ENCODE data around the gene SLC25A21.
"Not testable (repeated sequence)": the region's sequence is repeated elsewhere in the genome, so short reads cannot be mapped to it uniquely, and the experiment has no call there.

Gene SLC25A21

GRCh38 chr14:36916668-36917067 is 255.7 kb downstream of the SLC25A21 start:
- H3K4me3 ChIP-seq (replicated peaks; ENCODE audit: low read depth, low read length), result no peak overlapping the region
- TF ChIP-seq CTCF (IDR thresholded peaks at IDR 0.05; ENCODE audit: low read depth, low read length, missing control alignments), result no peak
- no peak for DNase-seq (ENCODE audit: extremely low read depth, low read depth)

- H3K4me3 ChIP-seq (replicated peaks; ENCODE audit: low read depth, low read length), result no peak overlapping the region
- DNase-seq (ENCODE audit: extremely low read depth, low read depth), result no peak
- TF ChIP-seq CTCF (IDR thresholded peaks at IDR 0.05; ENCODE audit: low read depth, low read length, missing control alignments), result no peak
These were observed 257.3 kb downstream of the SLC25A21 start for GRCh38 chr14:36915081-36915480.

GRCh38 chr14:36910578-36910977 is 261.8 kb downstream of the SLC25A21 start:
- no peak overlapping the region for H3K4me3 ChIP-seq (replicated peaks; ENCODE audit: low read depth, low read length)
- no peak for DNase-seq (ENCODE audit: extremely low read depth, low read depth)
- no peak for TF ChIP-seq CTCF (IDR thresholded peaks at IDR 0.05; ENCODE audit: low read depth, low read length, missing control alignments)

- no peak for DNase-seq (ENCODE audit: extremely low read depth, low read depth)
- no peak for TF ChIP-seq CTCF (IDR thresholded peaks at IDR 0.05; ENCODE audit: low read depth, low read length, missing control alignments)
- H3K4me3 ChIP-seq (replicated peaks; ENCODE audit: low read depth, low read length), result no peak overlapping the region
These were observed 267.0 kb downstream of the SLC25A21 start for GRCh38 chr14:36905272-36905888.

- DNase-seq (ENCODE audit: extremely low read depth, low read depth), result no peak
- no peak for TF ChIP-seq CTCF (IDR thresholded peaks at IDR 0.05; ENCODE audit: low read depth, low read length, missing control alignments)
- no peak overlapping the region for H3K4me3 ChIP-seq (replicated peaks; ENCODE audit: low read depth, low read length)
These were observed 270.5 kb downstream of the SLC25A21 start for GRCh38 chr14:36901861-36902260.

- DNase-seq (ENCODE audit: extremely low read depth, low read depth), result no peak
These were observed 271.6 kb downstream of the SLC25A21 start for GRCh38 chr14:36900846-36901245.

GRCh38 chr14:36896300-36896699 is 276.1 kb downstream of the SLC25A21 start:
- not testable (repeated sequence) for DNase-seq (ENCODE audit: extremely low read depth, low read depth); H3K4me3 ChIP-seq (replicated peaks; ENCODE audit: low read depth, low read length)

More at GRCh38 chr14:36900846-36901245, 271.6 kb downstream of the SLC25A21 start:
- no peak overlapping the region for H3K4me3 ChIP-seq (replicated peaks; ENCODE audit: low read depth, low read length)
- TF ChIP-seq CTCF (IDR thresholded peaks at IDR 0.05; ENCODE audit: low read depth, low read length, missing control alignments), result no peak

Measured in HFF-Myc (cell line).